ENCODE data around the gene GNB5.

GNB5 gene

GRCh38 chr15:52233405-52233804 lies 42.2 kb upstream of the GNB5 start:
- H3K36me3 ChIP-seq = peaks cover 0 to 31% (median 0%) of the 10 kb centered on the region in 3 donors
- H3K27ac ChIP-seq = no peak overlapping the region

GRCh38 chr15:52232327-52232726 lies 41.1 kb upstream of the GNB5 start:
- Histone ChIP-seq H3K27me3 (no peaks in the 10 kb centered on the region), H3K9me3 (no peaks in the 10 kb centered on the region), H3K27ac (no peak overlapping the region), H3K36me3 (peaks cover 0 to 28% (median 0%) of the 10 kb centered on the region in 3 donors), H3K4me3 (no peak overlapping the region), H3K4me1 (no peaks in the 10 kb centered on the region)
- intact Hi-C loops (cut with DNase I; ENCODE audit: low total_unique reads) = no loop called here
- DNase-seq = no peak
- no peak for TF ChIP-seq CTCF (IDR thresholded peaks at IDR 0.05)

More at GRCh38 chr15:52233405-52233804, 42.2 kb upstream of the GNB5 start:
- no peaks in the 10 kb centered on the region for H3K27me3 ChIP-seq
- no peak overlapping the region for H3K4me3 ChIP-seq
- TF ChIP-seq CTCF (IDR thresholded peaks at IDR 0.05) = no peak
- intact Hi-C loops (cut with DNase I; ENCODE audit: low total_unique reads) = no loop called here
- no peaks in the 10 kb centered on the region for H3K9me3 ChIP-seq
- DNase-seq = no peak
- H3K4me1 ChIP-seq = no peaks in the 10 kb centered on the region

GRCh38 chr15:52230073-52230472 lies 38.9 kb upstream of the GNB5 start:
- Histone ChIP-seq H3K36me3 (peaks cover 0 to 7% (median 0%) of the 10 kb centered on the region in 3 donors), H3K27ac (no peak overlapping the region), H3K27me3 (no peaks in the 10 kb centered on the region), H3K9me3 (no peaks in the 10 kb centered on the region), H3K4me1 (no peaks in the 10 kb centered on the region), H3K4me3 (no peak overlapping the region)
- intact Hi-C loops (cut with DNase I; ENCODE audit: low total_unique reads) = no loop called here
- no peak for DNase-seq
- TF ChIP-seq CTCF (IDR thresholded peaks at IDR 0.05) = no peak

- Histone ChIP-seq H3K27me3 (no peaks in the 10 kb centered on the region), H3K9me3 (no peaks in the 10 kb centered on the region), H3K4me3 (no peak overlapping the region), H3K4me1 (no peaks in the 10 kb centered on the region), H3K27ac (no peak overlapping the region), H3K36me3 (no peaks in the 10 kb centered on the region)
- intact Hi-C loops (cut with DNase I; ENCODE audit: low total_unique reads) = no loop called here
- no peak for TF ChIP-seq CTCF (IDR thresholded peaks at IDR 0.05)
- DNase-seq = no peak
Measured at GRCh38 chr15:52228921-52229320, 37.7 kb upstream of the GNB5 start.

GRCh38 chr15:52227456-52227855 lies 36.3 kb upstream of the GNB5 start:
- Histone ChIP-seq H3K36me3 (peaks cover 0 to 4% (median 0%) of the 10 kb centered on the region in 3 donors), H3K27me3 (no peaks in the 10 kb centered on the region), H3K9me3 (no peaks in the 10 kb centered on the region), H3K27ac (no peak overlapping the region), H3K4me3 (no peak overlapping the region), H3K4me1 (no peaks in the 10 kb centered on the region)
- peak; percentile 65 to 73 for TF ChIP-seq CTCF (IDR thresholded peaks at IDR 0.05)
- DNase-seq = peak; percentile 71 to 77
- intact Hi-C loops (cut with DNase I; ENCODE audit: low total_unique reads) = no loop called here

GRCh38 chr15:52225230-52225629 lies 34.0 kb upstream of the GNB5 start:
- intact Hi-C loops (cut with DNase I; ENCODE audit: low total_unique reads) = no loop called here
- Histone ChIP-seq H3K27ac (no peak overlapping the region), H3K36me3 (peaks cover 0 to 4% (median 0%) of the 10 kb centered on the region in 3 donors), H3K4me3 (no peak overlapping the region), H3K27me3 (no peaks in the 10 kb centered on the region), H3K9me3 (no peaks in the 10 kb centered on the region), H3K4me1 (no peaks in the 10 kb centered on the region)
- TF ChIP-seq CTCF (IDR thresholded peaks at IDR 0.05) = no peak
- no peak for DNase-seq
